ENCODE measurements around the gene TNS3. TPM values are rescaled to one million over a fixed set of nuclear protein-coding genes. Genes with fewer than 3 reads are reported as not detected.

Gene TNS3
- polyA plus RNA-seq, 2 donors = 2.7 to 3.4 TPM

GRCh38 chr7:47452715-47453092, 129.2 kb downstream of the TNS3 start:
- WGBS, 2 donors = 73 to 89% methylated on average over 11 of the region's 11 CpGs
- Histone ChIP-seq H3K27me3 (ENCODE audit: control insufficient read depth in 1 of 2, insufficient read depth in 2 of 2, low read length in 2 of 2) (no peaks in the 10 kb centered on the region), H3K9me3 (ENCODE audit: control insufficient read depth in 2 of 2, insufficient read depth in 1 of 2, low read depth in 1 of 2, low read length in 1 of 2) (no peaks in the 10 kb centered on the region), H3K36me3 (ENCODE audit: control insufficient read depth in 2 of 2, insufficient read depth in 2 of 2, low read length in 1 of 2) (no peaks in the 10 kb centered on the region), H3K4me3 (ENCODE audit: low read depth in 1 of 2, low read length in 2 of 2) (no peak overlapping the region), H3K27ac (ENCODE audit: low read depth in 2 of 2, low read length in 1 of 2) (peak overlapping the region in 1 of 2 donors; percentile 29), H3K4me1 (ENCODE audit: control insufficient read depth in 2 of 2, insufficient read depth in 2 of 2, low read length in 1 of 2) (no peaks in the 10 kb centered on the region)

- Histone ChIP-seq H3K4me3 (ENCODE audit: low read depth in 1 of 2, low read length in 2 of 2) (no peak overlapping the region), H3K36me3 (ENCODE audit: control insufficient read depth in 2 of 2, insufficient read depth in 2 of 2, low read length in 1 of 2) (no peaks in the 10 kb centered on the region), H3K27me3 (ENCODE audit: control insufficient read depth in 1 of 2, insufficient read depth in 2 of 2, low read length in 2 of 2) (no peaks in the 10 kb centered on the region), H3K27ac (ENCODE audit: low read depth in 2 of 2, low read length in 1 of 2) (peak overlapping the region in 1 of 2 donors; percentile 29), H3K9me3 (ENCODE audit: control insufficient read depth in 2 of 2, insufficient read depth in 1 of 2, low read depth in 1 of 2, low read length in 1 of 2) (no peaks in the 10 kb centered on the region), H3K4me1 (ENCODE audit: control insufficient read depth in 2 of 2, insufficient read depth in 2 of 2, low read length in 1 of 2) (no peaks in the 10 kb centered on the region)
- 58 to 76% methylated on average over 3 of the region's 3 CpGs for WGBS, 2 donors
These were observed 129.6 kb downstream of the TNS3 start for GRCh38 chr7:47452295-47452694.

- WGBS, 2 donors = 29 to 36% methylated on average over 3 of the region's 3 CpGs
- no peaks in the 10 kb centered on the region for H3K36me3 ChIP-seq (ENCODE audit: control insufficient read depth in 2 of 2, insufficient read depth in 2 of 2, low read length in 1 of 2)
- H3K27ac ChIP-seq (ENCODE audit: low read depth in 2 of 2, low read length in 1 of 2) = no peak overlapping the region
- no peaks in the 10 kb centered on the region for H3K27me3 ChIP-seq (ENCODE audit: control insufficient read depth in 1 of 2, insufficient read depth in 2 of 2, low read length in 2 of 2)
- no peaks in the 10 kb centered on the region for H3K9me3 ChIP-seq (ENCODE audit: control insufficient read depth in 2 of 2, insufficient read depth in 1 of 2, low read depth in 1 of 2, low read length in 1 of 2)
- no peak overlapping the region for H3K4me3 ChIP-seq (ENCODE audit: low read depth in 1 of 2, low read length in 2 of 2)
- no peaks in the 10 kb centered on the region for H3K4me1 ChIP-seq (ENCODE audit: control insufficient read depth in 2 of 2, insufficient read depth in 2 of 2, low read length in 1 of 2)
These were observed 130.1 kb downstream of the TNS3 start for GRCh38 chr7:47451851-47452205.

GRCh38 chr7:47449810-47450590, 131.9 kb downstream of the TNS3 start:
- 85 to 89% methylated on average over 11 of the region's 11 CpGs for WGBS, 2 donors
- Histone ChIP-seq H3K27me3 (ENCODE audit: control insufficient read depth in 1 of 2, insufficient read depth in 2 of 2, low read length in 2 of 2) (no peaks in the 10 kb centered on the region), H3K9me3 (ENCODE audit: control insufficient read depth in 2 of 2, insufficient read depth in 1 of 2, low read depth in 1 of 2, low read length in 1 of 2) (no peaks in the 10 kb centered on the region), H3K4me3 (ENCODE audit: low read depth in 1 of 2, low read length in 2 of 2) (no peak overlapping the region), H3K27ac (ENCODE audit: low read depth in 2 of 2, low read length in 1 of 2) (no peak overlapping the region), H3K36me3 (ENCODE audit: control insufficient read depth in 2 of 2, insufficient read depth in 2 of 2, low read length in 1 of 2) (no peaks in the 10 kb centered on the region), H3K4me1 (ENCODE audit: control insufficient read depth in 2 of 2, insufficient read depth in 2 of 2, low read length in 1 of 2) (no peaks in the 10 kb centered on the region)

GRCh38 chr7:47448971-47449370, 132.9 kb downstream of the TNS3 start:
- no peak overlapping the region for H3K27ac ChIP-seq (ENCODE audit: low read depth in 2 of 2, low read length in 1 of 2)
- H3K27me3 ChIP-seq (ENCODE audit: control insufficient read depth in 1 of 2, insufficient read depth in 2 of 2, low read length in 2 of 2) = no peaks in the 10 kb centered on the region
- H3K4me3 ChIP-seq (ENCODE audit: low read depth in 1 of 2, low read length in 2 of 2) = no peak overlapping the region
- peaks cover 0 to 1% of the 10 kb centered on the region in 2 donors for H3K36me3 ChIP-seq (ENCODE audit: control insufficient read depth in 2 of 2, insufficient read depth in 2 of 2, low read length in 1 of 2)
- H3K9me3 ChIP-seq (ENCODE audit: control insufficient read depth in 2 of 2, insufficient read depth in 1 of 2, low read depth in 1 of 2, low read length in 1 of 2) = no peaks in the 10 kb centered on the region
- no peaks in the 10 kb centered on the region for H3K4me1 ChIP-seq (ENCODE audit: control insufficient read depth in 2 of 2, insufficient read depth in 2 of 2, low read length in 1 of 2)
- 92 to 93% methylated on average over 9 of the region's 9 CpGs for WGBS, 2 donors

GRCh38 chr7:47447621-47448349, 134.1 kb downstream of the TNS3 start:
- no peak overlapping the region for H3K27ac ChIP-seq (ENCODE audit: low read depth in 2 of 2, low read length in 1 of 2)
- H3K4me3 ChIP-seq (ENCODE audit: low read depth in 1 of 2, low read length in 2 of 2) = no peak overlapping the region
- no peaks in the 10 kb centered on the region for H3K9me3 ChIP-seq (ENCODE audit: control insufficient read depth in 2 of 2, insufficient read depth in 1 of 2, low read depth in 1 of 2, low read length in 1 of 2)
- 90% methylated on average over 12 of the region's 12 CpGs for WGBS, 2 donors
- H3K27me3 ChIP-seq (ENCODE audit: control insufficient read depth in 1 of 2, insufficient read depth in 2 of 2, low read length in 2 of 2) = no peaks in the 10 kb centered on the region
- H3K4me1 ChIP-seq (ENCODE audit: control insufficient read depth in 2 of 2, insufficient read depth in 2 of 2, low read length in 1 of 2) = no peaks in the 10 kb centered on the region
- H3K36me3 ChIP-seq (ENCODE audit: control insufficient read depth in 2 of 2, insufficient read depth in 2 of 2, low read length in 1 of 2) = peaks cover 0 to 1% of the 10 kb centered on the region in 2 donors

GRCh38 chr7:47446871-47447466, 134.9 kb downstream of the TNS3 start:
- H3K27ac ChIP-seq (ENCODE audit: low read depth in 2 of 2, low read length in 1 of 2) = no peak overlapping the region

GRCh38 chr7:47444376-47445098, 137.4 kb downstream of the TNS3 start:
- WGBS, 2 donors = 71 to 83% methylated on average over 14 of the region's 14 CpGs
- Histone ChIP-seq H3K4me1 (ENCODE audit: control insufficient read depth in 2 of 2, insufficient read depth in 2 of 2, low read length in 1 of 2) (no peaks in the 10 kb centered on the region), H3K27ac (ENCODE audit: low read depth in 2 of 2, low read length in 1 of 2) (no peak overlapping the region), H3K27me3 (ENCODE audit: control insufficient read depth in 1 of 2, insufficient read depth in 2 of 2, low read length in 2 of 2) (no peaks in the 10 kb centered on the region), H3K4me3 (ENCODE audit: low read depth in 1 of 2, low read length in 2 of 2) (no peak overlapping the region), H3K9me3 (ENCODE audit: control insufficient read depth in 2 of 2, insufficient read depth in 1 of 2, low read depth in 1 of 2, low read length in 1 of 2) (no peaks in the 10 kb centered on the region), H3K36me3 (ENCODE audit: control insufficient read depth in 2 of 2, insufficient read depth in 2 of 2, low read length in 1 of 2) (peaks cover 0 to 1% of the 10 kb centered on the region in 2 donors)

More at GRCh38 chr7:47446871-47447466, 134.9 kb downstream of the TNS3 start:
- H3K9me3 ChIP-seq (ENCODE audit: control insufficient read depth in 2 of 2, insufficient read depth in 1 of 2, low read depth in 1 of 2, low read length in 1 of 2) = no peaks in the 10 kb centered on the region
- 59 to 75% methylated on average over 9 of the region's 9 CpGs for WGBS, 2 donors
- no peaks in the 10 kb centered on the region for H3K27me3 ChIP-seq (ENCODE audit: control insufficient read depth in 1 of 2, insufficient read depth in 2 of 2, low read length in 2 of 2)
- H3K4me3 ChIP-seq (ENCODE audit: low read depth in 1 of 2, low read length in 2 of 2) = no peak overlapping the region
- no peaks in the 10 kb centered on the region for H3K4me1 ChIP-seq (ENCODE audit: control insufficient read depth in 2 of 2, insufficient read depth in 2 of 2, low read length in 1 of 2)
- peaks cover 0 to 1% of the 10 kb centered on the region in 2 donors for H3K36me3 ChIP-seq (ENCODE audit: control insufficient read depth in 2 of 2, insufficient read depth in 2 of 2, low read length in 1 of 2)

- H3K4me1 ChIP-seq (ENCODE audit: control insufficient read depth in 2 of 2, insufficient read depth in 2 of 2, low read length in 1 of 2) = no peaks in the 10 kb centered on the region
- peaks cover 0 to 1% of the 10 kb centered on the region in 2 donors for H3K36me3 ChIP-seq (ENCODE audit: control insufficient read depth in 2 of 2, insufficient read depth in 2 of 2, low read length in 1 of 2)
- H3K4me3 ChIP-seq (ENCODE audit: low read depth in 1 of 2, low read length in 2 of 2) = no peak overlapping the region
- no peak overlapping the region for H3K27ac ChIP-seq (ENCODE audit: low read depth in 2 of 2, low read length in 1 of 2)
- no peaks in the 10 kb centered on the region for H3K27me3 ChIP-seq (ENCODE audit: control insufficient read depth in 1 of 2, insufficient read depth in 2 of 2, low read length in 2 of 2)
- H3K9me3 ChIP-seq (ENCODE audit: control insufficient read depth in 2 of 2, insufficient read depth in 1 of 2, low read depth in 1 of 2, low read length in 1 of 2) = no peaks in the 10 kb centered on the region
- WGBS, 2 donors = 72 to 76% methylated on average over 8 of the region's 8 CpGs
These were observed 138.9 kb downstream of the TNS3 start for GRCh38 chr7:47443049-47443448.

Measured in esophagus (tissue), 2 donors.